ENCODE data around the gene COL9A3.

COL9A3 gene

DNA sequence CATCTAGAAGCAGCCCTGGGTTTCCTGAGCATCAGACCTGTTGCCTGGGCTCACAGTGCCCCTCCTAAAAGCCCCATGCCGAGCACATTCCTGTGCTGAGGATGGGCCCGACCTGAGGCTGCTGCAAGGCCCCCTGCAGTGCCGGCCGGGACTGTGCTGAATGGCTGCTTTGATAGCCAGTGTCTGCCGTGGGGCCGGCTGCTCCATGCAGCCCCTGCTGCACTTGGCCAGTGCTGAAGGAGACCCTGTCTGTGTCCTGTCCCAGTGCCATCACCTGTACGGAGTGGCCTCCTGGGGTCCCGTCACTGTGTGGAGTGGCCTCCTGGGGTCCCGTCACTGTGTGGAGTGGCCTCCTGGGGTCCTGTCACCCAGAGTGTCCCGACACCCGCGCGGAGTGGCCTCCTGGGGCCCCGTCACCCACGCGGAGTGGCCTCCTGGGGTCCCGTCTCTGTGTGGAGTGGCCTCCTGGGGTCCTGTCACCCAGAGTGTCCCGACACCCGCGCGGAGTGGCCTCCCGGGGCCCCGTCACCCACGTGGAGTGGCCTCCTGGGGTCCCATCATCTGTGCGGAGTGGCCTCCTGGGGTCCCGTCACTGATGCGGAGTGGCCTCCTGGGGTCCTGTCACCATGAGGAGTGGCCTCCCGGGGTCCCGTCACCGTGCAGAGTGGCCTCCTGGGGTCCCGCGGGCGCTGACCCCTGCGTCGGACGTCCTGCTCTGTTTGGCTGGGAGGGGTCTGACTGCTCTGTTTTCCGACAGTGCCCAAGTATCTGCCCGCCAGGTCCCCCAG lies 7.0 kb downstream of the COL9A3 start:
- DNase-seq (ENCODE audit: low read depth, low spot score) = no peak

- peak; percentile 77 for DNase-seq (ENCODE audit: low read depth, low spot score)
Observed at GRCh38 chr20:62824476-62825332, 7.9 kb downstream of the COL9A3 start.

DNA sequence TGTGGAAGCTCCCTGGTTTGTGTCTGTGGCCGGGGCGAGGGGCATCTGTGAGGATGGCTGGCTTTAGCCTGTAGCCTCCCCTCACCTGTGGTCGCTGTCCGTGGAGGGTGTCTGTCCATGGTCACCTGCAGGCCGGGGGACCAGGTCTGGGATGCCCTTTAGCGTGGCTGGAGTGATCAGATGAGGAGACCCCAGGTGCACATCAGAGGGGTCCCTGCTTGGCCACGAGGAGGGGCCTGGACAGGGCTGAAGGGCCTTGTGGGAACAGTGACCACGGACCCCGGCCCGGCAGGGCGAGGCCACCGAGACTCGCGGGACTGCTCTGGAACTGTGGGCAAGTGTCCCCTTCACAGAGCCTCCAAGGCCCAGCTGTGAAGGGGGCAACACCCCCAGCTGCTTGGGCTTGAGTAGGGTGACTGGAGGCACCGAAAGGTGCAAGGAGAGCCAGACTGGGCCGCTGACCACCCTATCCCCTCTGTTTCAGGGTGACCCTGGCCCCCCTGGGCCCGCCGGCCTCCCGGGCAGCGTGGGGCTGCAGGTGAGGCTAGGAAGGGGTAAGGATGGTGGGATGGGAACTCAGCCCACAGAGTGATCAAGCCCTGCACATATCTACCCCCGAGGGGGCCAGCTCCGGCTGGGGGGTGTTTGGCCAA lies 8.6 kb downstream of the COL9A3 start:
- DNase-seq (ENCODE audit: low read depth, low spot score) = no peak

DNA sequence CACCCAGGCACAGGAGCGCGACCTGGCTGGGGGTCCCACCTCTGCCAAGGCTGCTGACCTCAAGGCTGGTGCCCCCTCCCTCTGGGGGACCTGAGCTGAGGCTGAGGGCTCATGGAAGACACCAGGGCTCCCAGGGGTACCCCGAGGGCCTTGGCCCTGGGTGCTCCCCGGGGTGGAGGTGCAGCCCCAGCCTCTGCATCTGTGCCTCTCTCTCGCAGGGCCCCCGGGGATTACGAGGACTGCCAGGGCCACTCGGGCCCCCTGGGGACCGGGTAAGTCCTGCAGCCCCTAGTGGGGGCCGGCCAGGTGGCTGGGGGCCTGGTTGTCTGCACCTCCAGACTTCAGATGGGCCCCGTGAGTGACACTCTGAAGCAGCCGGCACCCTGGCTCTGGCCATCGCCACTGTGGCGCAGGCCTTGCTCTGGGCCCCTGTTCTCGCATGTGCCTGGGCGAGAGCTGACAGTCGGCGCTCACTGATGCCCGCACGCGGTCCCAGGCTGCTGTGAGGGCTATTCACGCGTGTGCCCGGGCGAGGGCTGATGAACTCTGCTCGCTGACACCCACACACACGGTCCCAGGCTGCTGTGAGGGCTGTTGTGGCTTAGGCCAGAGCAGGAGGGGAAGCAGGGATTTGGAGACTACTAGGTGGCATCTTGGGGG lies 9.3 kb downstream of the COL9A3 start:
- DNase-seq (ENCODE audit: low read depth, low spot score) = no peak

DNA sequence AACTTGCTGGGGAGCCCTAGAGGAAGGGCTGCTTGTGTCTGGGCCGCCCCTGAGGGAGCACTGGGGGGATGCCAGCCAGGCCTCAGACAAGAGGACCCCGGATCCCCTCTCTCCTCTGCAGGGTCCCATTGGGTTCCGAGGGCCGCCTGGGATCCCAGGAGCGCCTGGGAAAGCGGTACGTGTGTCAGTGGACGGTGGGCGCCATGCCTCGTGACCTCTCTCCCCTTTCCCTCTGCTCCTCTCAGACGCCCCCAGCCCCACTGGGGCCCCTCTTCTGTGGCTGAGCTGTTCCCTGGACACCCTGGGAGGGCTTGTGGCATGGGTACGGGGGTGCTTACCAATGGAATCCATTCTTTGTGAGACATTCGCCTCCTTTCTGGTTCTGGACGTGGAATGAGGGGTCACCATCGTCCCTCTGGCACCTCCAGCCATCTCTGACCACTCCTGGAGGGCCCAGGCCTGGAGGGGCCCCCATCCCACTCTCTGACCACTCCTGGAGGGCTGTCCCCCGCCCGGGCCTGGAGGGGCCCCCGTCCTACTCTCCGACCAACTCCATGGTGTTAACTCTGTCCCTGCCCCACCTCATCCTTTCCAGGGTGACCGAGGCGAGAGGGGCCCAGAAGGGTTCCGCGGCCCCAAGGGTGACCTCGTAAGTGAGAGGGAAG lies 9.9 kb downstream of the COL9A3 start:
- DNase-seq (ENCODE audit: low read depth, low spot score) = no peak

DNA sequence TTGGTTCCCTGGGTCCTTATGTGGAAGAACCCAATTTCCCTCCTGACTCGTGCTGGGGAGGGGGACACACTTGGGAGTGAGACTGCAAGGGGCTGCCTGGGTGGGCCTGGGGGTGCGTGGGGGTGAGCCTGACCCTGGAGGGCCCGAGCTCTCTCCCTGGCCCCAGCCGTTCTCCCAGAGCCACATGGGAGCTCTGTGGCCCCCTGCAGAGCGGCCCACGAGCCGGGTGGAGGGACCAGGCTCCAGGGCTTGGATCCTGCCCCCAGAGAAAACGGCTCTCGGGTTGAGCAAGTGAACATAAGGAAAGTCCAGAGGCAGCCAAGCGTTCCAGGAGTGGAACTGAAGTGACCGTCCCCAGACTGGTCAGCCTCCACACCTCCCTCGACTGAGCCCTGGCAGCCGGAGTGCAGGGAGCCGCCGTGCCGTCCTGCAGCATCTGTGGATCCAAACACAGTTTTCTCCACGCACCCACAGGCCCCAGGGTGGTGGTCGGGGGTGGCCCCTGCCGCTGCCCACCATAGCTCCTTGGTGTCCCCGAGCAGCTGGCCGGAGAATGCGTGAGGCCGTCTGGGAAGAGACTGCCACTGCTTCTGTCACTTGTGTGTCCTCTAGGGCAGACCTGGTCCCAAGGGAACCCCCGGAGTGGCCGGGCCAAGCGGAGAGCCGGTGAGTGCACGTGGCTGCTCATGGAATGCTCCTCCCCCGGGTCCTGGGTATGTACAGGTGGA lies 10.6 kb downstream of the COL9A3 start:
- DNase-seq (ENCODE audit: low read depth, low spot score) = no peak

DNA sequence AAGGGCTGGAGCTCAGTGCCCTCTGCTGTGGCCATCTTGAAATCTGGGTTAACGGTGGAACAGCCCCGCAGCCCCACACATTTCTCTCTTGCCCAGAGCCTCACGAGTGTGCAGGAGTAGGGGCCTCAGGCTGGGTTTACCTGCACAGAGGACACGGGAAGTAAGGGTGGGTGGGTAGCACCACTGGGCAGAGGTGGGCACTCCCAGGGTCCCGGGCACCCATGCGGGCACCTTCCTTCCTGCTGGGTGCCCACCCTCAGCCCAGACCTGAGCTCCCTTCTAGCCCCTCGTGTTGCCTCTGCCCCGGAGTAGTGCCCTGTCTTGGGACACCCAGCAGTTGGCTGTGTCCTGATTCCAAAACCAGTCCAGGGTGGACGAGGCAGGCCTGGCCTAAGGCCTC lies 11.2 kb downstream of the COL9A3 start:
- no peak for DNase-seq (ENCODE audit: low read depth, low spot score)

GRCh38 chr20:62828511-62829230 lies 11.8 kb downstream of the COL9A3 start:
- DNase-seq (ENCODE audit: low read depth, low spot score) = no peak

DNA sequence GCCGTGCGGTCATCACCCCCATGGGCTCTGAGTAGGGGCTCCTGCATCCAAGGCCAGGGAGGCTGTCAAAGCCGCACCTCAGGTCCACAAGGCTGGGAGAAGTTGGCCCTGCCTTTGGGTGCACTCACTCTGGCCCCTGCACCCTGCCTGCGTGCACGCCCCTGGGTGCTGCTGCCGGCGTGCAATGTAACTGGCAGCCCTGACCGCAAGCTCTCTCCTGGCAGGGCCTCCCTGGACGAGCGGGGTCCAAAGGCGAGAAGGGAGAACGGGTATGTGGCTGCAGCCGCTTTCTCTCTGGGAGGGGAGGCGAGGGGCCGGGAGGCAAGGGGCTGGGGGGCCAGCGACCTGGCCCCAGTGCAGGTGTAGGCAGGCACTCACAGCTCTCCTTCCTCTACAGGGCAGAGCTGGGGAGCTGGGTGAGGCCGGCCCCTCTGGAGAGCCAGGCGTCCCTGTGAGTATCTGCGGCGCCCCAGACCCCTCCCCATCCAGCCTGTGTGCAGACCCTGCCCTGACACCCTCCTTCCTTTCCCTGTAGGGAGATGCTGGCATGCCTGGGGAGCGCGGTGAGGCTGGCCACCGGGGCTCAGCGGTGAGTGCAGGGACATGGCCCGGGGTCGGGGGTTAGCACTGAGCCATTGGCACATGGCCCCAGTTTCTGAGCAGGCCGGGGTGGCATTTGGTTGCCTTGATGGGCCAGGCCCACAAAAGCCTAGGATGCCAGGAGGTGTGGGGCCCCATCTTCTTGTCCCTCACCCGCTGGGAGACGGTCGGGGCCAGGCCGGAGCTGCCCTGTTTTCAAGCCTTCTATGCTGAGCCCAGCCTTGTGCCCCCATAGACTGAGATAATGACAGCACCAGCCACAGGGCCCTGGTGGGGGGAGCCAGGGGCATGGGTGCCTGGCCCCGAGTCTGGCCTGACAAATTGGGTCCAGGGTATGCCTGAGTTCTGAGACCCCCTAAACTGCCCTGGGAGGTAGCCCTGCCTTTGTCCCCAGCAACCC lies 12.7 kb downstream of the COL9A3 start:
- no peak for DNase-seq (ENCODE audit: low read depth, low spot score)

DNA sequence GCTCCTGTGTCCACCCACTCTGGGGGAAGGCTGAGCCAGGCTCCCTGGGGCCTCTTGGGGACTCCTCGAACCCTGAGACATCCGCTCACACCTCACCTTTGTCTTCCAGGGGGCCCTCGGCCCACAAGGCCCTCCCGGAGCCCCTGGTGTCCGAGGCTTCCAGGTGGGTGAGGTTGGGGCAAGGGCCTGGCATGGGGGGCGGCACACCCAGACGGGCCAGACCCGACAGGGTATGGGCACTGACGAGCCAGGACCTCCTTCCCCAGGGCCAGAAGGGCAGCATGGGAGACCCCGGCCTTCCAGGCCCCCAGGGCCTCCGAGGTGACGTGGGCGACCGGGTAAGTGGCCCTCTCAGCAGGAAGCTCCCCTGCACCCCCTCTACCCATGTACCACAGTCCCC lies 13.4 kb downstream of the COL9A3 start:
- no peak for DNase-seq (ENCODE audit: low read depth, low spot score)

DNA sequence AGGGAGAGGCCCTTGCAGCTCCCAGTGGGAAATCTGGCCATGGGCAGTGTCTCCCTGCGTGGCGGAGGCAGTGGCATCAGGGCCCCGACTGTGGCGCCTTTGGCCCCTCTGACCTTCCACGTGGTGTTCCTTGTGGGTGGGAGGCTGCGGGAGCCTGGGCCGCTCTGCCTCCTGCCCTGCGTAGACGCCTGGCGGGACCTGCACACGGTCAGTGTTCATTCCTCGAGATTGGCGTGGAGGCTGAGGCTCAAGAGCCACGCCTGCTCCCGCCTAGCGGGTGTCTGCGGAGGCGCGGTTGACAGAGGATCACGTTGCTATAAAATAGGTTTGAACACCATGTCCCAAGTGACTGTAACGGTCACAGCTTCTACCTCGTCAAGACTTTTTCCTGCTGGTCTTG lies 14.0 kb downstream of the COL9A3 start:
- no peak for DNase-seq (ENCODE audit: low read depth, low spot score)

GRCh38 chr20:62831361-62831788 lies 14.5 kb downstream of the COL9A3 start:
- DNase-seq (ENCODE audit: low read depth, low spot score) = no peak

- DNase-seq (ENCODE audit: low read depth, low spot score) = no peak
Observed at GRCh38 chr20:62831854-62832211, 15.0 kb downstream of the COL9A3 start.

- peak; percentile 37 for DNase-seq (ENCODE audit: low read depth, low spot score)
Observed at GRCh38 chr20:62832212-62832922, 15.5 kb downstream of the COL9A3 start.

DNA sequence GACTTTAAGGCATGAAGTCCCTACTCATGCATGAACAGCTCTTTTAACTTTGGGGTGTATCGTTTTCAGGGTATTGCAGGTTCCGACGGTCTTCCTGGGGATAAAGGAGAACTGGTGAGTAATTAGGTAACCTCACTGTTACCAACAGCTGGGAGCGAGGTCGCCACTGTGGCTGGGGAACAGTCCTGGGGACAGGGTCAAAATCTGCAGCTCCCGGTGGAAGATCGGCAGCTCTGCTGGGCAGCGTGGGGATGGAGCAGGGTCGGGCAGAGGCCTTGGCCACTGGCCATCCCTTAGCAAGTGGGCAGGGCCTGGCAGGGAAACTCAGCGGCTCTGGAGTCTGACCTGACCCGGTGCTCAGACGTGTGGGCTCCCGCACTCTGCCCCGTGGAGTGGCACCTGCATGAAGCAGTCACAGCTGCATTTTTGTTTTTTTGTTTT lies 16.1 kb downstream of the COL9A3 start:
- DNase-seq (ENCODE audit: low read depth, low spot score) = no peak

GRCh38 chr20:62834967-62835730 lies 18.3 kb downstream of the COL9A3 start:
- DNase-seq (ENCODE audit: low read depth, low spot score) = no peak

All from astrocyte of the hippocampus (primary cell).